Neural progenitor cell (in vitro differentiated cells): ENCODE measurements around the gene FAM120A. TPM values are rescaled to one million over a fixed set of nuclear protein-coding genes. Genes with fewer than 3 reads are reported as not detected.

ENCODE experiments used
- DNase-seq: peaks from one replicate; pipeline ENCODE4 v3.0.0-alpha.2; 2016; ENCODE audit warnings: low spot score
- H2AFZ ChIP-seq: fragments of 200-600 bp; sonication (generic); replicated peaks from 2 replicates; pipeline ENCODE4 v1.6.1; 2016; ENCODE audit warnings: antibody characterized with exemption
- H3F3A ChIP-seq: fragments of 200-600 bp; sonication (generic); 2 replicates; pipeline ENCODE4 v1.6.1; 2016; ENCODE audit warnings: antibody characterized with exemption, low read depth
- H3K27ac ChIP-seq: fragments of 200-600 bp; sonication (generic); 2 replicates; pipeline ENCODE4 v1.5.1; 2016; ENCODE audit warnings: mild to moderate bottlenecking
- H3K27me3 ChIP-seq: fragments of 200-600 bp; sonication (generic); 2 replicates; pipeline ENCODE4 v1.6.1; 2016; ENCODE audit warnings: mild to moderate bottlenecking, moderate library complexity
- H3K36me3 ChIP-seq: fragments of 200-600 bp; sonication (generic); 2 replicates; pipeline ENCODE4 v1.5.1; 2016
- H3K4me1 ChIP-seq: fragments of 200-600 bp; sonication (generic); 2 replicates; pipeline ENCODE4 v1.6.1; 2016; ENCODE audit warnings: mixed run types
- H3K4me2 ChIP-seq: fragments of 200-600 bp; sonication (generic); 2 replicates; pipeline ENCODE4 v1.6.1; 2016
- H3K4me3 ChIP-seq: fragments of 200-600 bp; sonication (generic); 2 replicates; pipeline ENCODE4 v1.5.1; 2016
- H3K79me2 ChIP-seq: fragments of 200-600 bp; sonication (generic); 2 replicates; pipeline ENCODE4 v1.6.1; 2016; ENCODE audit warnings: low read depth
- H3K9ac ChIP-seq: fragments of 200-600 bp; sonication (generic); 2 replicates; pipeline ENCODE4 v1.6.1; 2016
- H3K9me3 ChIP-seq: fragments of 200-600 bp; sonication (generic); 2 replicates; pipeline ENCODE4 v1.5.1; 2016; ENCODE audit warnings: low read depth
- H4K20me1 ChIP-seq: fragments of 200-600 bp; sonication (generic); 2 replicates; pipeline ENCODE4 v1.6.1; 2016; ENCODE audit warnings: low read depth
- H3K27ac Mint-ChIP-seq: 3 replicates; pipeline ENCODE4 v1.8.0; 2021; ENCODE audit warnings: mixed read lengths
- H3K27me3 Mint-ChIP-seq: 2 replicates; pipeline ENCODE4 v1.8.0; 2022; ENCODE audit warnings: low read depth, mild to moderate bottlenecking, inconsistent platforms, moderate library complexity, mixed read lengths; ENCODE audit not compliant: insufficient read depth
- H3K36me3 Mint-ChIP-seq: 3 replicates; pipeline ENCODE4 v1.8.0; 2021; ENCODE audit warnings: mixed read lengths
- H3K4me1 Mint-ChIP-seq: 3 replicates; pipeline ENCODE4 v1.8.0; 2021; ENCODE audit warnings: mixed read lengths
- H3K4me3 Mint-ChIP-seq: 3 replicates; pipeline ENCODE4 v1.8.0; 2021; ENCODE audit warnings: mild to moderate bottlenecking, moderate library complexity, mixed read lengths
- H3K9me3 Mint-ChIP-seq: 3 replicates; pipeline ENCODE4 v1.8.0; 2020; ENCODE audit warnings: mixed read lengths
- EZH2 ChIP-seq: fragments of 200-600 bp; sonication (generic); IDR thresholded peaks from 2 replicates; pipeline ENCODE4 v1.6.1; 2017; ENCODE audit warnings: antibody characterized with exemption, mild to moderate bottlenecking, moderate library complexity
- EZH2phosphoT487 ChIP-seq: fragments of 200-600 bp; sonication (generic); IDR thresholded peaks from 2 replicates; pipeline ENCODE4 v1.6.1; 2017; ENCODE audit warnings: antibody characterized with exemption
- total RNA-seq: library from RNA; depleted of rRNA; stranded (reverse); fragments of >200 nt; gene quantifications from 2 replicates; pipeline ENCODE4 v1.2.3, GENCODE V29; 2015; ENCODE audit warnings: low replicate concordance
- TF ChIP-seq, protein P1 (sequence below): fragments of 200-600 bp; sonication (generic); IDR thresholded peaks from 2 replicates; pipeline ENCODE4 v1.5.1; 2017; ENCODE audit warnings: antibody characterized with exemption, mild to moderate bottlenecking

FAM120A gene
- total RNA-seq, 1 donor from 2014 or later = 17.2 TPM

DNA sequence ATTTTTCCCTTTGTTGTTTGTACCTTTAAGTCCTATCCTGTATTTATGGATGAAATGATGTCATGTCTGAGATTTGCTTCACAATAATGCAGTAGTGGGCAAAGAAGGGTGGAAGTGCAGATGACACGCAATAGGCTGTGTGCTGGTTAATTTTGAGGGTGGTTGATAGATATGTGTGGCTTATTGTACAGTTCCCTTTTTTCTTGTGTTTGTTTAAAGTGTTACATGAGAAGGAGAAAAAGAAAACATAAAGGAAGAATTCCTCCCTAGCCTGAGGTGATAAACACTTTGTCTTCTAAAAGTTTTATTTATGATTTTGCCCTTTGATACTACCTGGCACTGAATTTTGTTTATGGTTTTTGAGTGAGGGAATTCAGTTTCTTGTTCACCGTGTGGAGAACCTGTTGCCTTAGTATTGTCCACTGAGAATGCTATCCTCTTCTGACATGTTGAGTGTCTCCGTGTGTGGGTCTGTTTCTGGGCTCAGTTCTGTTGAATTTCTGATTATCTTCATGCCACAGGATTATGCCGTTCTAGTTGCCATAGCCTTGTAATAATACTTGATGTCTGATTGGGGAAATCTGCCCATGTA lies 54.2 kb downstream of the FAM120A start:
- Histone ChIP-seq H3K4me2 (no peak overlapping the region), H3K4me3 (no peak overlapping the region), H3F3A (no peaks in the 10 kb centered on the region), H3K4me1 (no peaks in the 10 kb centered on the region), H3K9me3 (no peaks in the 10 kb centered on the region), H3K36me3 (no peaks in the 10 kb centered on the region), H3K9ac (no peak overlapping the region), H3K79me2 (peaks cover 36% of the 10 kb centered on the region), H3K27ac (no peak overlapping the region), H3K27me3 (no peaks in the 10 kb centered on the region), H2AFZ (no peak overlapping the region), H4K20me1 (no peaks in the 10 kb centered on the region)
- H3K27ac Mint-ChIP-seq = no peak overlapping the region
- no peaks in the 10 kb centered on the region for H3K9me3 Mint-ChIP-seq
- H3K27me3 Mint-ChIP-seq = peaks cover 2% of the 10 kb centered on the region
- no peak for DNase-seq
- no peak overlapping the region for H3K4me3 Mint-ChIP-seq
- H3K4me1 Mint-ChIP-seq = peaks cover 6% of the 10 kb centered on the region
- TF ChIP-seq EZH2 (no peak), EZH2phosphoT487 (no peak)
- TF ChIP-seq, protein P1, sequence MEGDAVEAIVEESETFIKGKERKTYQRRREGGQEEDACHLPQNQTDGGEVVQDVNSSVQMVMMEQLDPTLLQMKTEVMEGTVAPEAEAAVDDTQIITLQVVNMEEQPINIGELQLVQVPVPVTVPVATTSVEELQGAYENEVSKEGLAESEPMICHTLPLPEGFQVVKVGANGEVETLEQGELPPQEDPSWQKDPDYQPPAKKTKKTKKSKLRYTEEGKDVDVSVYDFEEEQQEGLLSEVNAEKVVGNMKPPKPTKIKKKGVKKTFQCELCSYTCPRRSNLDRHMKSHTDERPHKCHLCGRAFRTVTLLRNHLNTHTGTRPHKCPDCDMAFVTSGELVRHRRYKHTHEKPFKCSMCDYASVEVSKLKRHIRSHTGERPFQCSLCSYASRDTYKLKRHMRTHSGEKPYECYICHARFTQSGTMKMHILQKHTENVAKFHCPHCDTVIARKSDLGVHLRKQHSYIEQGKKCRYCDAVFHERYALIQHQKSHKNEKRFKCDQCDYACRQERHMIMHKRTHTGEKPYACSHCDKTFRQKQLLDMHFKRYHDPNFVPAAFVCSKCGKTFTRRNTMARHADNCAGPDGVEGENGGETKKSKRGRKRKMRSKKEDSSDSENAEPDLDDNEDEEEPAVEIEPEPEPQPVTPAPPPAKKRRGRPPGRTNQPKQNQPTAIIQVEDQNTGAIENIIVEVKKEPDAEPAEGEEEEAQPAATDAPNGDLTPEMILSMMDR = no peak
- H3K36me3 Mint-ChIP-seq = peaks cover 39% of the 10 kb centered on the region

DNA sequence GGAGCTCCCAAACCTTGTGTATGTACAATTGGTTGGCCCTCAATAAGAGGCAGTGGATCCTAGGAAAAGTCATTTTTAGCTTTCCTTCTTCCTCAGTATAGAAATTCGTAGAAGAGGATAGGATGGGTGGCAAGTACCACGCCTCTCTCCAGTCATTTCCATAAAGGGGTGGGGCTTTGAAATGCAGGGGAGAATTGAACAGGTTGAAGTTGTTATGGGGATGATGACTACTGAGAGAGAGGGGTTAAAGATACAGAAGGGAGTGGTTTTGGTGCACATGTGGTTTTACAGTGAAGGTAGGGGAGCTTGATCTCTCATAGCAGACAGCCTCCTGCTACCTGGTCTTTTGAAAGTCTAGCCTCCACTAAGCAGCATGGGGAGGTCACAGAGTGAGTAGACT lies 56.3 kb downstream of the FAM120A start:
- no peaks in the 10 kb centered on the region for H3K9me3 Mint-ChIP-seq
- no peaks in the 10 kb centered on the region for H4K20me1 ChIP-seq
- no peak overlapping the region for H3K4me3 ChIP-seq
- no peaks in the 10 kb centered on the region for H3F3A ChIP-seq
- no peaks in the 10 kb centered on the region for H3K4me1 ChIP-seq
- no peaks in the 10 kb centered on the region for H3K36me3 ChIP-seq
- H3K79me2 ChIP-seq = peaks cover 49% of the 10 kb centered on the region
- no peak for DNase-seq
- no peak overlapping the region for H3K4me3 Mint-ChIP-seq
- H3K27me3 ChIP-seq = no peaks in the 10 kb centered on the region
- no peak overlapping the region for H3K27ac Mint-ChIP-seq
- TF ChIP-seq EZH2phosphoT487 (no peak), EZH2 (no peak)
- TF ChIP-seq, protein P1 = no peak
- H2AFZ ChIP-seq = no peak overlapping the region
- H3K27me3 Mint-ChIP-seq = peaks cover 2% of the 10 kb centered on the region
- no peaks in the 10 kb centered on the region for H3K9me3 ChIP-seq
- no peak overlapping the region for H3K4me2 ChIP-seq
- H3K27ac ChIP-seq = no peak overlapping the region
- peaks cover 6% of the 10 kb centered on the region for H3K4me1 Mint-ChIP-seq
- peaks cover 27% of the 10 kb centered on the region for H3K36me3 Mint-ChIP-seq
- no peak overlapping the region for H3K9ac ChIP-seq

DNA sequence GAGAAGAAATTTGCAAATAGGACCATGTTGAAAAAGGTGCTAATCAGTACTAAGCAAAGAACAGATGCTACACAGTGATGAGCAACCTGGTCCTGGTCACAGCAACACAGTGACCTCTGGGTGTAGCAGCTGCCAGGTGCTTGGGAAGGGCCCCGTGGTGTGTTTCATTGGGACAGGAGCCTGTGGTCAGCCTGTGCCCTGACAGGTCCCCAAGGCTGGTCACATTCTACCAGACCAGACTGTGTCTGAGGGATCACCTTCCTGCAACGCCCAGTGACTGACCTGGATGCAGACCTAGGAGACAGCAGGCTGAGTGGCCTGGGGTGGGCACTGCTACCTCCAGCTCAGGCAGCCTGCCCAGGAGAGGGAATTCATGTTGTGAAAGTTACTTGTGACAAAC lies 56.7 kb downstream of the FAM120A start:
- Histone ChIP-seq H3K9me3 (no peaks in the 10 kb centered on the region), H2AFZ (no peak overlapping the region), H3K79me2 (peaks cover 53% of the 10 kb centered on the region), H4K20me1 (no peaks in the 10 kb centered on the region), H3K9ac (no peak overlapping the region), H3K4me1 (no peaks in the 10 kb centered on the region), H3K36me3 (no peaks in the 10 kb centered on the region), H3F3A (no peaks in the 10 kb centered on the region), H3K4me3 (no peak overlapping the region), H3K4me2 (no peak overlapping the region), H3K27ac (no peak overlapping the region), H3K27me3 (no peaks in the 10 kb centered on the region)
- Mint-ChIP-seq H3K27ac (no peak overlapping the region), H3K36me3 (peaks cover 27% of the 10 kb centered on the region), H3K27me3 (peaks cover 2% of the 10 kb centered on the region), H3K4me3 (no peak overlapping the region), H3K9me3 (no peaks in the 10 kb centered on the region), H3K4me1 (peaks cover 6% of the 10 kb centered on the region)
- no peak for DNase-seq
- TF ChIP-seq EZH2 = no peak
- TF ChIP-seq, protein P1 = no peak
- no peak for TF ChIP-seq EZH2phosphoT487
